CD4-positive, alpha-beta T cell treated with Interleukin-12 subunit alpha and Interleukin-12 subunit beta, for 1 hour (primary cell): ENCODE measurements around the gene TLR7.

Source experiments
- DNase-seq: peaks from one replicate; pipeline ENCODE4 v3.0.0-alpha.2; 2020

Gene TLR7

GRCh38 chrX:12866451-12867377 lies at the start of gene TLR7:
TLR7 (plus strand) TSS chrX:12867072; CDS start chrX:12867579, 507 bp downstream.
- DNase-seq, result no peak

GRCh38 chrX:12817528-12817927 lies 49.3 kb upstream of the TLR7 start:
- no peak for DNase-seq

GRCh38 chrX:12819222-12819621 lies 47.6 kb upstream of the TLR7 start:
- no peak for DNase-seq

DNA sequence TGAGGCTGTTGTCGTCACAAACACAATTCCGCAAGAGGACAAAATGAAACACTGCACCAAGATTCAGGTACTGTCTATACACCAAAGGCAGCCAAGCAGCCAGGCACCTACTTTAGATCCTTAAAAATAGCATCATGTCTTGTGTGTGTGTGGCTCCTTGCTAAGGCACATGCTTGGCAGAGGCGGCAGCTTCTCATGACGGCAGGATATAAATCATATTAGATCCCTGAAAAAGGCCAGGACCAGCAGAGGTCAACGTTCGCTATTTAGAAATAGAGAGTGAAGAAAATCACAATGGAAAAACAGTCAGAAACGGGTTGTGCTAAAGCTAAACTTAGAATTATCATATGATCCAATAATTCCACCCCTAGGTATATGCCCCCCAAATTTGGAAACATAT lies 46.1 kb upstream of the TLR7 start:
- DNase-seq, result no peak

DNA sequence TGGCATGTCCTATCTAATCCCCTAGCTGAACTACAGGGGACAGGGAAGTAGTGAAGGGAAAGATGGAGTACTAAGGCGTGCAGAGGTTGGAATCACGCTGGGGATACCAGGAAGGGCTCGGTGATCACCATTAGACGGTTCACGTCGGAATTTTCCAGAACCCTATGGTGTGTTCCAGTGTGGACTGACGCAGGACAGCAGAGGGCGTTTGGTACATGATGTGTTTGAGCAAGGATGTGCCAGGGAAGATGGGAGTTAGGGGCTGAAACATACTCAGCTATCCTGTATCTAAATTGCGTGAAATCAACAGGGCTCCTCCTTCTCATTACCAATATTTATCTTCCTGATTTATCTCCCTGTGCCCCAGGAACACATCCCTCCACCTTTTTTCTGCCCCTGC lies 41.9 kb upstream of the TLR7 start:
- no peak for DNase-seq

GRCh38 chrX:12825801-12826200 lies 41.1 kb upstream of the TLR7 start:
- no peak for DNase-seq

- no peak for DNase-seq
Observed at GRCh38 chrX:12843061-12843667, 23.7 kb upstream of the TLR7 start.

DNA sequence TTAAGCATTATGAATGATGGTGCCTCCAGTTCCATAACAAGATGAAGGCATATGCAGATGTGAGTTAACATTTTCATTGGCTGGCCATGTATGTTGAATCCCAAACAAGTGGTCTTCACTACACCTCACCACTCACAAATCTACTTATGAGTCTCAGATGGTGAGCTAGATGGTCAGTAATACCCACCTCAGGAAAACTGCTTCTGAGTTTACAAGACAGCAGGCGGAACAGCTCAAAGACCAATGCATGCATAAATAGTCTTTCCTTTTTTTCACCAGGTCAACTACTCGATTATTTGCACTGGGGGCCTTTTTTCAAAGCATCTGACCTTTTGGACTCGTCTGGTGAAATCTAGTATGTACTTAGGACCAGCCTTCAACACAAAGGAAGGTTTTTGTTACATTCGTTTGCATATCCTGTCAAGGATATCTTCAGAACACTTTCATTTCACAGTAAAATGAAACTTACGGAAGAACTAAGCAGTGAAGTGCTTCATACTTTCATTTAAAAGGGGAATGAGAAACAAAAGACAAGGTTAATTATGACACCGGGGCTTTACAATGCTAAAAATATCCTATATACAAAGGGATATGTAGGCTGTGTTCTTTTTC lies 23.1 kb upstream of the TLR7 start:
- DNase-seq, result no peak

GRCh38 chrX:12844319-12844718 lies 22.6 kb upstream of the TLR7 start:
- DNase-seq, result no peak

DNA sequence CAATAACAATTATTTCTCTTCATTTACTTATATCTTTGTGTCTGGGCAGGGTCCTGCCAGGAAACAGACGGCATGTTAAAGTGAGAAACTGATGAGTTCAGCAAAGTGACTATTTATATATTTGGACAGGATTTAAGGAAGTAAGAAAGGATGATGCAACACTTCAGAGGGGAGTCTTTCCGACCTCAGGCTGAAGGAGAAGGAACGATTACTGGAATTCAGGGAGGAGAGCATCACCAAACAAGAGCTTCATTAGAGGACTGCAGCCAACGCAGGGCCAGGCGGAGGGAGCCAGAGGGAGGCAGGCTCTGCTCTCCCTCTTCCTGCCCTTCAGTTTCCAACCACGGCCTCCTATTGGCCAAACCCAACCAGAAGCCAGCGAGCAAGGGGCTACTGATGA lies 1.5 kb upstream of the TLR7 start:
- DNase-seq, result no peak

DNA sequence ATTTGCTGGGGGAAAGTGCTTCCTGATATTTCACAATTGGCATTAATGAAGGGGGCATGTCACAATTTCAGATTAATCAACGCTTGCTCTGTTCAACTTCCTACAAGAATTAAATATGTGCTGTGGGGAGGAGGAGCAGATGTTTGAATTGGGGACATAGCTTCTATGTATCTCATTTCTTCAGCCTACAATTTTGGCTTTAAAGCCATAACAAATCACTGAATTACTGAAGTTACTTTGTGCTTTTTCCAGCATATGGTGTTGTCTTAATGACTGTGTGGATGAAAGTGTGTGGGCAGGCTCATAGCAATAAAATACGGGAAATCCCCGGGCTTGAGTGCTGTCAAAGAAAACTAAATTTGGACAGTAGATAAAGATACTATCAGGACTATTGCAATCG lies 813 bp downstream of the TLR7 start:
- no peak for DNase-seq

DNA sequence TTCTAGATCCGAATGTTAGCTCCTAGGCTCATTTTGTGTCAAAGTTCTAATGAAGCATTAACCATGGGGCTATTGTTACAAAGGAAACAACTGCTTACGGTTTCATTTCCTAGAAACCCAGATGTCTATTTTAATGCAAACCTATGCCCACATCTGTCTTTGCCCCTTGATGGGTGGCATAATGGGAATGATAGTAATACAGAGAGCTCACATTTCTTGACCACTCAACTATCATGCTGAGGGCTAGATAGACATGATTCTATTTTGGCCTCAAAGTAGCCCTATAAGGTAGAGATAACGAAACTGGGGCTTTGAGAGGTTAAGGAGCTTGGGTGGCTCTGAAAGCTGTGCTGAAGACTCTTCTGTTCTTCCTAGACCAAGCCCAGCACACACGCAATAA lies 1.9 kb downstream of the TLR7 start:
- DNase-seq, result no peak

GRCh38 chrX:12871257-12871656 lies 4.4 kb downstream of the TLR7 start:
- no peak for DNase-seq

DNA sequence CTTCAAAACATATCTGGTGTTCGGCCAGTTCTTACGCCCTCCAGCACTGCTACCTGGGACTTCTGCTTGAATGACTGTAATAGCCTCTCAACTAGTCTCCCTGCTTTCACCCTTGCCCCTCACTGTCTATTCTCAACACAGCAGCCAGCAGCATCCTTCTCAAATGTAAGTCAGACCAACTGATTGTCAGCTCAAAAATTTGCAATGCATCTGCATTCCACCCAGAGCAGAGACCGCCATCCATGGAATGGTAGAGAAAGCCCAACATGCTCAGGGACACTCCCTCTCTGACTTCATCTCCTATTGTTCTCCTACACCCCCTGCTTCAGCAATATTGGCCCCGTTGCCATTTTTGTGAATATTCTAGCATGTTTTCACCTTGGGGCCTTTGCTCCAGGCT lies 5.9 kb downstream of the TLR7 start:
- DNase-seq, result no peak

- no peak for DNase-seq
Observed at GRCh38 chrX:12874581-12874980, 7.7 kb downstream of the TLR7 start.

GRCh38 chrX:12877386-12877785 lies 10.5 kb downstream of the TLR7 start:
- no peak for DNase-seq

DNA sequence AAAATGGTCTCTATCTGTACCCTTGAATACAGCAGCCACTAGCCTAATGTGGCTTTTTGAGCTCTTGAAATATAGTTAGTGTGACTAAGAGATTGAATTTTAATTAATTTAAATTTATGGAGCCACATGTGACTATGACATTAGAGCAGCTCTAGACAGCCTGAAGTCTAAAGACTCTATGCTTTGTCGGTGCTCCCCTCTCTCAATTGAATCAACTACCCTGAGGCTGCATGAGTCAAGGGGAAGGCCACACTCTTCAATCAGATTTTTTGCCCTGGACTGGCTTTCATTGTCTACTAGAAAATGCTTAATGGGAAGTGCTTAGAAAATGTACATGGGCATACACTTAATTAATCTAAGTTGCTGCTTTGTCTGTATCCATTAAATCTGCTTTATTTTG lies 11.7 kb downstream of the TLR7 start:
- no peak for DNase-seq

DNA sequence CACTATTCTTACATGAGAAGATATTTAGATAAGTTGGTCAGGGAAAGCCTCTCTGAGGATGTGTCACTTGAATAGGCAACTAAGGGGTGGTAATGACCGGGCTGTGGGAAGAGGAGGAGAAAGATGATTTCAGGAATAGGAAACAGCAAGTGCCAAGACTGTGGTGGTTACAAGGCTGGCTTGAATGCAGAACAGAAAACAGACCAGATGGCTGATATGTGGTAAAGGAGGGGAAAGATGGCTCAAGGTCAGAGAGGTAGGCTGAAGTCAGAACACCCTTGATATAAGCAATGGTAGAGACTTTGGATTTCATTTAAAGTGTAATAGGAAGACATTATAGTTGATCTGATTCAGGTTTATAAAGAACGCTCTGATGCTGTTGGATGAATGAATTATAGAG lies 15.0 kb downstream of the TLR7 start:
- no peak for DNase-seq

DNA sequence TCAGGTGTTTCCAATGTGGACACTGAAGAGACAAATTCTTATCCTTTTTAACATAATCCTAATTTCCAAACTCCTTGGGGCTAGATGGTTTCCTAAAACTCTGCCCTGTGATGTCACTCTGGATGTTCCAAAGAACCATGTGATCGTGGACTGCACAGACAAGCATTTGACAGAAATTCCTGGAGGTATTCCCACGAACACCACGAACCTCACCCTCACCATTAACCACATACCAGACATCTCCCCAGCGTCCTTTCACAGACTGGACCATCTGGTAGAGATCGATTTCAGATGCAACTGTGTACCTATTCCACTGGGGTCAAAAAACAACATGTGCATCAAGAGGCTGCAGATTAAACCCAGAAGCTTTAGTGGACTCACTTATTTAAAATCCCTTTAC lies 18.6 kb downstream of the TLR7 start:
- DNase-seq, result no peak

GRCh38 chrX:12886545-12886944 lies 19.7 kb downstream of the TLR7 start:
- no peak for DNase-seq

- no peak for DNase-seq
Observed at GRCh38 chrX:12887141-12887540, 20.3 kb downstream of the TLR7 start.

GRCh38 chrX:12887767-12888166 lies 20.9 kb downstream of the TLR7 start:
- DNase-seq, result no peak

GRCh38 chrX:12890467-12890866 lies 23.6 kb downstream of the TLR7 start:
- DNase-seq, result no peak

GRCh38 chrX:12891171-12891570 lies 24.3 kb downstream of the TLR7 start:
- no peak for DNase-seq
